HepG2 (cell line): ENCODE results near the gene PIK3R4. TPM values are rescaled to one million over a fixed set of nuclear protein-coding genes. Genes with fewer than 3 reads are reported as not detected.

ENCODE experiments used
- EP300 ChIP-seq, 3 experiments: sonication (generic) in 1 of 3; formaldehyde crosslinking in 1 of 3; IDR thresholded peaks; 2 replicates each; pipeline versions ENCODE4 v1.5.1 to v1.6.1; 2011 to 2020; ENCODE audit warnings: low read depth in 2 of 3, low read length in 2 of 3, borderline replicate concordance in 1 of 3, improper control_type of control experiment in 1 of 3, mild to moderate bottlenecking in 1 of 3, missing genetic modification reagents in 1 of 3, moderate library complexity in 1 of 3
- ERF ChIP-seq: IDR thresholded peaks from 2 replicates; pipeline ENCODE4 v1.6.1; 2018; ENCODE audit warnings: missing biosample characterization, missing genetic modification reagents
- HCFC1 ChIP-seq: fragments of 150-350 bp; IDR thresholded peaks from 2 replicates; pipeline ENCODE4 v1.6.1; 2014; ENCODE audit warnings: low read depth, low read length
- HNF4A ChIP-seq: sonication (generic); formaldehyde crosslinking; IDR thresholded peaks from 2 replicates; pipeline ENCODE4 v1.4.0; 2020; ENCODE audit warnings: missing genetic modification reagents
- MEIS1 ChIP-seq: sonication (generic); formaldehyde crosslinking; IDR thresholded peaks from 2 replicates; pipeline ENCODE4 v1.9.0; 2021; ENCODE audit warnings: mild to moderate bottlenecking, missing genetic modification reagents, moderate library complexity, borderline replicate concordance
- MZF1 ChIP-seq: sonication (generic); formaldehyde crosslinking; IDR thresholded peaks from 2 replicates; pipeline ENCODE4 v1.8.1; 2023; ENCODE audit warnings: mild to moderate bottlenecking, missing genetic modification reagents, borderline replicate concordance
- PHF5A ChIP-seq: IDR thresholded peaks from one replicate; pipeline ENCODE4 v1.6.1; 2018; ENCODE audit warnings: low read depth, missing genetic modification reagents; ENCODE audit not compliant: unreplicated experiment
- POGZ ChIP-seq: sonication (generic); formaldehyde crosslinking; IDR thresholded peaks from 2 replicates; pipeline ENCODE4 v1.4.0; 2020; ENCODE audit warnings: mild to moderate bottlenecking, missing genetic modification reagents
- POLR2G ChIP-seq: fragments of 200-400 bp; formaldehyde crosslinking; IDR thresholded peaks from 2 replicates; pipeline ENCODE4 v1.6.1; 2018; ENCODE audit warnings: mild to moderate bottlenecking, low read depth, low read length, moderate library complexity
- XRCC5 ChIP-seq: fragments of 200-400 bp; formaldehyde crosslinking; optimal IDR thresholded peaks from 2 replicates; pipeline ENCODE3; 2017; ENCODE audit warnings: mild to moderate bottlenecking, low read length
- YY1 ChIP-seq: IDR thresholded peaks from 2 replicates; pipeline ENCODE4 v1.6.1; 2011; ENCODE audit warnings: low read length, low read depth, moderate library complexity, mild to moderate bottlenecking; ENCODE audit not compliant: insufficient read depth, insufficient replicate concordance
- ZBTB3 ChIP-seq: sonication (generic); formaldehyde crosslinking; IDR thresholded peaks from 2 replicates; pipeline ENCODE4 v1.4.0; 2020; ENCODE audit warnings: low read depth, mild to moderate bottlenecking, moderate library complexity, missing genetic modification reagents, borderline replicate concordance
- ZBTB38 ChIP-seq: sonication (generic); formaldehyde crosslinking; IDR thresholded peaks from 2 replicates; pipeline ENCODE4 v1.5.1; 2020; ENCODE audit warnings: mild to moderate bottlenecking, missing genetic modification reagents
- ZNF143 ChIP-seq: sonication (generic); formaldehyde crosslinking; IDR thresholded peaks from 2 replicates; pipeline ENCODE4 v1.4.0; 2020; ENCODE audit warnings: missing genetic modification reagents
- ZNF678 ChIP-seq: sonication (generic); formaldehyde crosslinking; IDR thresholded peaks from 2 replicates; pipeline ENCODE4 v1.4.0; 2020; ENCODE audit warnings: mild to moderate bottlenecking, missing genetic modification reagents
- ZNF746 ChIP-seq: sonication (generic); formaldehyde crosslinking; IDR thresholded peaks from 2 replicates; pipeline ENCODE4 v1.8.0; 2022; ENCODE audit warnings: mild to moderate bottlenecking, missing genetic modification reagents
- ZSCAN12 ChIP-seq: sonication (generic); formaldehyde crosslinking; IDR thresholded peaks from 2 replicates; pipeline ENCODE4 v1.9.0; 2021; ENCODE audit warnings: mild to moderate bottlenecking, missing genetic modification reagents
- ZSCAN22 ChIP-seq: sonication (generic); formaldehyde crosslinking; IDR thresholded peaks from 2 replicates; pipeline ENCODE4 v1.4.0; 2020; ENCODE audit warnings: mild to moderate bottlenecking, missing genetic modification reagents
- polyA plus RNA-seq, 8 experiments: library from polyadenylated mRNA; depleted of rRNA in 3 of 8; stranded (reverse) in 7 of 8; unstranded in 1 of 8; fragments of >200 nt; fragmentation: Illumina TruSeq in 4 of 8; extraction: Trizol in 4 of 8; gene quantifications; 2 replicates each; pipeline versions ENCODE4 v1.2.1 to v1.2.3, GENCODE V29; 2011 to 2016; ENCODE audit warnings: low read depth in 4 of 8, missing spikeins in 1 of 8, mixed read lengths in 1 of 8; ENCODE audit not compliant: insufficient read depth in 1 of 8
- total RNA-seq, 5 experiments: library from RNA; depleted of rRNA; stranded (reverse); fragments of >200 nt; fragmentation: Illumina TruSeq; extraction: Trizol; gene quantifications; 2 replicates each; pipeline ENCODE4 v1.2.3, GENCODE V29; 2016; ENCODE audit warnings: low read depth in 1 of 5
- TF ChIP-seq, protein P1 (sequence below): sonication (generic); formaldehyde crosslinking; IDR thresholded peaks from 2 replicates; pipeline ENCODE4 v1.5.0; 2020; ENCODE audit warnings: mild to moderate bottlenecking, missing genetic modification reagents
- TF ChIP-seq, protein P2 (sequence below): IDR thresholded peaks from 2 replicates; pipeline ENCODE4 v1.6.1; 2016; ENCODE audit warnings: mild to moderate bottlenecking, missing biosample characterization, missing genetic modification reagents
- TF ChIP-seq, protein P3 (sequence below): sonication (generic); formaldehyde crosslinking; IDR thresholded peaks from 2 replicates; pipeline ENCODE4 v1.5.1; 2020; ENCODE audit warnings: mild to moderate bottlenecking, missing genetic modification reagents, moderate library complexity
- TF ChIP-seq, protein P4 (sequence below): sonication (generic); formaldehyde crosslinking; IDR thresholded peaks from 2 replicates; pipeline ENCODE4 v1.5.1; 2020; ENCODE audit warnings: missing genetic modification reagents, mild to moderate bottlenecking, borderline replicate concordance

PIK3R4 gene
- total and polyA plus RNA-seq, 2 of the 13 experiments (the other 11 are each of a cell fraction or from before 2014, with no cell fraction given): 22.4 to 26.0 TPM

DNA sequence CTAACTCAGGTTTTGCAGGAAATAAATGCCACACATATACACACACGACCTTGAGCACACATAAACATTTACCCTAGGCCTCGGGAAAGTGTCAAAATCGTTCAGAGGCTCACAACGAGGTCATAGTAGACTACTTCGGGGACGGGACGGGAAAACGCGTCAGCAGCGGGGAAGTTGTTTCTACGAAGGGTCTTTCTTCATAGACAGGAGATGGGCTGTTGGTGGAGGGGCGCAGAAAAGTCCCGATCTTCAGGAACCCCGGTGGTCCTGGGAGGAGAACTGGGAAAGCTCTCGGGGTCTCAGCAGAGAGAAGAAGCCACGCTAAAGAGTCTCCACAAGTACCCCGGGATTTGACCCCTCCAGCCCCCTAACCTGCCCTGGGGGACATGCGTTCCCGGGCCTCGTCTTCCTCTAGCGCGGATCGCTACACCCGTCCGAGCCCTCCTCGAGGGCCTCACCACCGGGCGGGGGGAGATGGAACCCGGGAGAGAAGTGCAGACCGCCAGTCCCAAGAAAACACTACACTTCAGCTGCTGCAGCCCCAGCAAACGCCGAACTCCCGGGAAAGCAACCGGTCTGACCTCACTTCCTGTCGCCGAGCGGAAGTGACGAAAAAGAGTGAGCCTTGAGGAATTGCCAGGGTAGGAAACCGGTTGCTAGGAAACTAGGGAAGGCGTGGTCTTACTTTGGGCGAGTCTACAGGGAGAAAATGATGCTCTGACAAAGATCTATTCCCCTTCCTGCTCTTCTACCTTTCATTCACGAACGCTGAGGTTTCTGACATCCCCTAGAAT is at the start of gene PIK3R4 (continued):
- TF ChIP-seq, protein P1, sequence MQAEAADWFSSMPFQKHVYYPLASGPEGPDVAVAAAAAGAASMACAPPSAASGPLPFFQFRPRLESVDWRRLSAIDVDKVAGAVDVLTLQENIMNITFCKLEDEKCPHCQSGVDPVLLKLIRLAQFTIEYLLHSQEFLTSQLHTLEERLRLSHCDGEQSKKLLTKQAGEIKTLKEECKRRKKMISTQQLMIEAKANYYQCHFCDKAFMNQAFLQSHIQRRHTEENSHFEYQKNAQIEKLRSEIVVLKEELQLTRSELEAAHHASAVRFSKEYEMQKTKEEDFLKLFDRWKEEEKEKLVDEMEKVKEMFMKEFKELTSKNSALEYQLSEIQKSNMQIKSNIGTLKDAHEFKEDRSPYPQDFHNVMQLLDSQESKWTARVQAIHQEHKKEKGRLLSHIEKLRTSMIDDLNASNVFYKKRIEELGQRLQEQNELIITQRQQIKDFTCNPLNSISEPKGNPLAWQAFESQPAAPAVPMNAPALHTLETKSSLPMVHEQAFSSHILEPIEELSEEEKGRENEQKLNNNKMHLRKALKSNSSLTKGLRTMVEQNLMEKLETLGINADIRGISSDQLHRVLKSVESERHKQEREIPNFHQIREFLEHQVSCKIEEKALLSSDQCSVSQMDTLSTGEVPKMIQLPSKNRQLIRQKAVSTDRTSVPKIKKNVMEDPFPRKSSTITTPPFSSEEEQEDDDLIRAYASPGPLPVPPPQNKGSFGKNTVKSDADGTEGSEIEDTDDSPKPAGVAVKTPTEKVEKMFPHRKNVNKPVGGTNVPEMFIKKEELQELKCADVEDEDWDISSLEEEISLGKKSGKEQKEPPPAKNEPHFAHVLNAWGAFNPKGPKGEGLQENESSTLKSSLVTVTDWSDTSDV (CRISPR knock-in tag): 0 out of 2 replicates have a peak, but pooled peaks have one; percentile 17
- no peak for TF ChIP-seq EP300 (IDR thresholded peaks at IDR 0.05; ENCODE audit: low read depth in 2 of 2, low read length in 2 of 2)
- TF ChIP-seq EP300 (CRISPR knock-in tag; IDR thresholded peaks at IDR 0.05; ENCODE audit: borderline replicate concordance): no peak
- TF ChIP-seq ZNF678 (CRISPR knock-in tag): no peak
- no peak; the same call in 1 of the 2 replicates for TF ChIP-seq ZNF143
- TF ChIP-seq MEIS1 (CRISPR knock-in tag): no peak
- TF ChIP-seq, protein P2, sequence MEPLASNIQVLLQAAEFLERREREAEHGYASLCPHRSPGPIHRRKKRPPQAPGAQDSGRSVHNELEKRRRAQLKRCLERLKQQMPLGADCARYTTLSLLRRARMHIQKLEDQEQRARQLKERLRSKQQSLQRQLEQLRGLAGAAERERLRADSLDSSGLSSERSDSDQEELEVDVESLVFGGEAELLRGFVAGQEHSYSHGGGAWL (CRISPR knock-in tag): no peak
- TF ChIP-seq XRCC5: no peak
- TF ChIP-seq ZBTB38 (CRISPR knock-in tag): no peak
- peak; percentile 92 for TF ChIP-seq POLR2G
- peak; percentile 47; the same call in 1 of the 2 replicates for TF ChIP-seq ERF (CRISPR knock-in tag)
- TF ChIP-seq, protein P3, sequence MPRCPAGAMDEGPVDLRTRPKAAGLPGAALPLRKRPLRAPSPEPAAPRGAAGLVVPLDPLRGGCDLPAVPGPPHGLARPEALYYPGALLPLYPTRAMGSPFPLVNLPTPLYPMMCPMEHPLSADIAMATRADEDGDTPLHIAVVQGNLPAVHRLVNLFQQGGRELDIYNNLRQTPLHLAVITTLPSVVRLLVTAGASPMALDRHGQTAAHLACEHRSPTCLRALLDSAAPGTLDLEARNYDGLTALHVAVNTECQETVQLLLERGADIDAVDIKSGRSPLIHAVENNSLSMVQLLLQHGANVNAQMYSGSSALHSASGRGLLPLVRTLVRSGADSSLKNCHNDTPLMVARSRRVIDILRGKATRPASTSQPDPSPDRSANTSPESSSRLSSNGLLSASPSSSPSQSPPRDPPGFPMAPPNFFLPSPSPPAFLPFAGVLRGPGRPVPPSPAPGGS (CRISPR knock-in tag): no peak
- TF ChIP-seq ZSCAN22: no peak
- TF ChIP-seq POGZ (CRISPR knock-in tag): peak; percentile 60
- peak; percentile 45 for TF ChIP-seq HCFC1
- no peak for TF ChIP-seq ZBTB3 (CRISPR knock-in tag)
- no peak for TF ChIP-seq YY1
- TF ChIP-seq ZSCAN12 (CRISPR knock-in tag): no peak
- TF ChIP-seq MZF1 (CRISPR knock-in tag): no peak
- TF ChIP-seq PHF5A: no peak
- TF ChIP-seq ZNF746 (CRISPR knock-in tag): no peak
- TF ChIP-seq, protein P4, sequence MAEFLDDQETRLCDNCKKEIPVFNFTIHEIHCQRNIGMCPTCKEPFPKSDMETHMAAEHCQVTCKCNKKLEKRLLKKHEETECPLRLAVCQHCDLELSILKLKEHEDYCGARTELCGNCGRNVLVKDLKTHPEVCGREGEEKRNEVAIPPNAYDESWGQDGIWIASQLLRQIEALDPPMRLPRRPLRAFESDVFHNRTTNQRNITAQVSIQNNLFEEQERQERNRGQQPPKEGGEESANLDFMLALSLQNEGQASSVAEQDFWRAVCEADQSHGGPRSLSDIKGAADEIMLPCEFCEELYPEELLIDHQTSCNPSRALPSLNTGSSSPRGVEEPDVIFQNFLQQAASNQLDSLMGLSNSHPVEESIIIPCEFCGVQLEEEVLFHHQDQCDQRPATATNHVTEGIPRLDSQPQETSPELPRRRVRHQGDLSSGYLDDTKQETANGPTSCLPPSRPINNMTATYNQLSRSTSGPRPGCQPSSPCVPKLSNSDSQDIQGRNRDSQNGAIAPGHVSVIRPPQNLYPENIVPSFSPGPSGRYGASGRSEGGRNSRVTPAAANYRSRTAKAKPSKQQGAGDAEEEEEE (CRISPR knock-in tag): no peak
- no peak for TF ChIP-seq HNF4A
